Thymus (tissue), 11 donors: ENCODE measurements around the gene ROBO2. TPM values are rescaled to one million over a fixed set of nuclear protein-coding genes. Genes with fewer than 3 reads are reported as not detected.

Experiments used
- DNase-seq, 9 donors: peaks; one replicate each; pipeline ENCODE4 v3.0.0-alpha.2; 2013; ENCODE audit warnings: low spot score in 9 of 9, low read depth in 6 of 9, missing footprints in 1 of 9
- H3K27ac ChIP-seq, 2 donors: one replicate each; pipeline ENCODE4 v1.5.1; 2013; ENCODE audit warnings: control low read depth in 1 of 2, low read depth in 1 of 2, low read length in 1 of 2, mild to moderate bottlenecking in 1 of 2, moderate library complexity in 1 of 2
- H3K27me3 ChIP-seq, 2 donors: one replicate each; pipeline ENCODE4 v1.5.1; 2013; ENCODE audit warnings: low read length in 1 of 2; ENCODE audit not compliant: control insufficient read depth in 2 of 2, insufficient read depth in 1 of 2
- H3K36me3 ChIP-seq, 2 donors: one replicate each; pipeline ENCODE4 v1.5.1; 2013; ENCODE audit warnings: low read length in 1 of 2, mild to moderate bottlenecking in 1 of 2, moderate library complexity in 1 of 2; ENCODE audit not compliant: control insufficient read depth in 2 of 2, insufficient read depth in 2 of 2
- H3K4me1 ChIP-seq, 2 donors: one replicate each; pipeline ENCODE4 v1.5.1; 2013; ENCODE audit warnings: low read length in 2 of 2; ENCODE audit not compliant: control insufficient read depth in 2 of 2, insufficient read depth in 2 of 2
- H3K4me3 ChIP-seq, 2 donors: one replicate each; pipeline ENCODE4 v1.5.1; 2013; ENCODE audit warnings: low read length in 2 of 2, control low read depth in 1 of 2, mild to moderate bottlenecking in 1 of 2
- H3K9me3 ChIP-seq, 2 donors: one replicate each; pipeline ENCODE4 v1.5.1; 2013; ENCODE audit warnings: low read length in 1 of 2, mild to moderate bottlenecking in 1 of 2; ENCODE audit not compliant: control insufficient read depth in 2 of 2, insufficient read depth in 1 of 2
- WGBS: extraction: QIAGEN DNeasy Blood & Tissue Kit; methylation state at CpG from one replicate; pipeline ENCODE4 v1.1.7; 2013; 5-methylcytosine and 5-hydroxymethylcytosine counted together
- polyA plus RNA-seq: library from polyadenylated mRNA; stranded (reverse); fragments of 200-250 nt; gene quantifications from one replicate; pipeline ENCODE4 v1.2.3, GENCODE V29; 2013
- total RNA-seq: library from RNA; stranded (reverse); fragments of 120-200 nt; gene quantifications from one replicate; pipeline ENCODE4 v1.2.4, GENCODE V29; 2013
- donor health status: healthy.

ROBO2 gene
- total and polyA plus RNA-seq, 2 donors: 2.6 to 9.3 TPM

DNA sequence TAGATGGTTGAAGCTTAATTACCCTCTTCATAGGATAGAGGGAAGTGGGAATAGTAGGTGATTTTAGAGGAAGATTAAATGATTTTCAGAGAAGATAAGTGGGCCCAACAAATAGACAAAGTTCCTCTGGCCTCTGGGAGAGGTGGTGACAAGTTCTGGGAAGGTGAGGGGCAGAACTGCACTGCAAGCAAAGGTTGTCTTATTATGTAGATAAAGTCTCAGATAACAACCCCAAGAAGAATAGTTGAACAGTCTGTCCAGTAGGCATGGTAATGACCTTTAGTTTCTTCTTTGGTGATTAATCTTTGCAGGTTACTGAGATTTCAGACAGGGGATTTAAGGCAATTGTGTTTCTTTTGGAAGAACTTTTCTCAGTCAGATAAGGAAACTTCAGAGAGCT lies 439.1 kb downstream of the ROBO2 start:
- Histone ChIP-seq H3K4me3 (no peak overlapping the region), H3K27ac (no peak overlapping the region), H3K4me1 (no peaks in the 10 kb centered on the region), H3K9me3 (peaks cover 0 to 3% of the 10 kb centered on the region in 2 donors), H3K36me3 (no peaks in the 10 kb centered on the region), H3K27me3 (no peaks in the 10 kb centered on the region)
- no peak for DNase-seq

DNA sequence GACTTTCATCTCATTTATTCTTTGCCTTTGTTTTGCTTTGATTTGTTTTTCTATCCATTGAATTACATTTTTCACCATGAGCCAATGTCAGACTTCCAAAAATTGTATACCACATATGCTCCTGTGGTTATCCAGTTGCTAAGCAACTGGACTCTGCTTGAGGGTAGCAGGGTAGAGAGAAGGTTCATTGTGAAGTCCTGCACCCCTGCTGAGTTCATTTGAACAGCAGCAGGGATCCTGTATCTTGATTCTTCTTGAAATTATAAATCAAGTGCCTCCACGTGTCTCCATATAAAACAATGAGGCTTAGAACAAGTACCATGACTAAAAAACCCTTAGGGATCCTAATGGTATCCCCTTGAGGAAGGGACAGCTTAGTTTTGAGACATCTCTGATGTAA lies 449.3 kb downstream of the ROBO2 start:
- WGBS: 62% methylated on average over 1 of the region's 1 CpG
- Histone ChIP-seq H3K4me3 (no peak overlapping the region), H3K27me3 (no peaks in the 10 kb centered on the region), H3K36me3 (no peaks in the 10 kb centered on the region), H3K9me3 (no peaks in the 10 kb centered on the region), H3K27ac (no peak overlapping the region), H3K4me1 (no peaks in the 10 kb centered on the region)
- no peak for DNase-seq

DNA sequence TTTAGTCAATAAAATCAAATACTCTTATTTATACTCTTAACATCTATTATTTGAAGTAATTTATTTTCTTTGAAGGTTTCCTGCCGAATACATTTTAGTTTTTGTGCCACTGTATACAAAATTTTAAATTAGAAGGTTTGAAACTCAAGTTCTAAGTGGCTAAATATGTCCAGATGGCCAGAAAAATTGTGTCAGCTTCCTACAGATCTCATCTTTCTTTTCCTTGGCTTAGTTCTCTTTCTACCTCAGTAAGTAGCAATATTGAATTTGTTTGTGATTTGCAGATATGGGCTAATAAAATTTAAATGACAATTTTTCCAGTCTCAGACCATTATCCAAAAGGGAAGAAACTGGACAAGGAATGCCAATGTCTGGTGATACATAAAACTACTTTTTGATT lies 452.1 kb downstream of the ROBO2 start:
- H3K27ac ChIP-seq: no peak overlapping the region
- H3K36me3 ChIP-seq: no peaks in the 10 kb centered on the region
- 69% methylated on average over 1 of the region's 1 CpG for WGBS
- no peak for DNase-seq
- no peak overlapping the region for H3K4me3 ChIP-seq
- no peaks in the 10 kb centered on the region for H3K27me3 ChIP-seq
- H3K4me1 ChIP-seq: no peaks in the 10 kb centered on the region
- H3K9me3 ChIP-seq: no peaks in the 10 kb centered on the region

DNA sequence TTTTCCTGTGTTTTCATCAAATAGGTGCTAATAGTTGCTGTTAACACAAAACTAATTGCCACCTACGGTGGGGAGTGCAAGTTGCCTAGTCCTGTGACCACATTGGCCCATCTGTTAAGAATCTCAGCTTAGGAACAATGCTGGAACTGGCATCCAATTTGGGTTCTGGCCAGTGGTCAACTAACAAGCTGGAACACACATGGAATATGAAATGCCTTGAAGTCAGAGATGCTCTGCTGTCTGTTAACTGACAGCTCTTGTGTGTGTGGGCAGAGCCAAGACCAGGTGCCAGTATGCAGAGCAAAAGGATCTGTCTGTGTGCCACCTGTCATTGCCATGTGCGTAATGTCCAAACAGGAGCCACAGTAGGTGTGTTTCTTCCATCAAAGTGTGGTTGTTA lies 460.8 kb downstream of the ROBO2 start:
- Histone ChIP-seq H3K36me3 (no peaks in the 10 kb centered on the region), H3K4me1 (no peaks in the 10 kb centered on the region), H3K27ac (no peak overlapping the region), H3K27me3 (no peaks in the 10 kb centered on the region), H3K4me3 (no peak overlapping the region), H3K9me3 (no peaks in the 10 kb centered on the region)
- no peak for DNase-seq
- WGBS: 59% methylated on average over 2 of the region's 2 CpGs

DNA sequence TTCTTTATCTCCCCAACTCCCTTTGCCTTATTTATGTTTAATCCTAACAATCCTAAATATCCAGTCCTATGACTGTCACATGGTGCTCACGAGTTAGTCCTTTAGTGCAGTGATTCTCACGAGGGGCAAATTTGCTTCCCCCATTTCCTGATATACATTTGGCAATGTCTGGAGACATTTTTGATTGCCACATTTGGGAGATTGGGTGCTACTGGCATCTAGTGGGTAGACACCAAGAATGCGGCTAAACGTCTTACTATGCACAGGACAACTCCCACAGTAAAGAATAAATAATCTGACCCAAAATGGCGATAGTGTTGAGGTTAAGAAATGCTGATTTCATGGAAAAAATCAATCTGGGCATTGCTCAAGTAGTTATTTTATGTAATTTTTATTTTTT lies 466.5 kb downstream of the ROBO2 start:
- Histone ChIP-seq H3K4me1 (no peaks in the 10 kb centered on the region), H3K27me3 (no peaks in the 10 kb centered on the region), H3K9me3 (no peaks in the 10 kb centered on the region), H3K36me3 (no peaks in the 10 kb centered on the region), H3K27ac (no peak overlapping the region), H3K4me3 (no peak overlapping the region)
- 90% methylated on average over 5 of the region's 5 CpGs for WGBS
- DNase-seq: no peak

DNA sequence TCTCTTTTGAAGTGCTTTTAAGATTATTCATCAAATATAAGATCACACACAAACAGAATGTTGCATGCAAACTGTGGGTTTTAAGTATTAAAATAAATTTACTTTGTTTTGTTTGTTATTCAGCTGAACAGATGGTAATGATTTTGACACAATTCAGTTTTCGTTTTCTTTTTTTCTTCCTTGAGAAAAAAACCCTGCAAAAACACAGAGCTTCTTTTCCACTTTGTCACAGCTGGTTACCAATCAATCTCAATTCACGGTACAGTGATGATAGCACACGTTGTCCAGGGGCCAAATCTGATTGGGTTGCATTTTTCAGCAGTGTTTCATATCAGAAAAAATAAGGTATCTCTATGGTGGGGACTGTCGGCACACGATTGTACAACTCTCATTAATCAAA lies 473.6 kb downstream of the ROBO2 start:
- no peaks in the 10 kb centered on the region for H3K27me3 ChIP-seq
- WGBS: 71% methylated on average over 5 of the region's 5 CpGs
- H3K36me3 ChIP-seq: no peaks in the 10 kb centered on the region
- no peaks in the 10 kb centered on the region for H3K9me3 ChIP-seq
- no peak overlapping the region for H3K27ac ChIP-seq
- DNase-seq: no peak
- H3K4me3 ChIP-seq: no peak overlapping the region
- H3K4me1 ChIP-seq: no peaks in the 10 kb centered on the region

DNA sequence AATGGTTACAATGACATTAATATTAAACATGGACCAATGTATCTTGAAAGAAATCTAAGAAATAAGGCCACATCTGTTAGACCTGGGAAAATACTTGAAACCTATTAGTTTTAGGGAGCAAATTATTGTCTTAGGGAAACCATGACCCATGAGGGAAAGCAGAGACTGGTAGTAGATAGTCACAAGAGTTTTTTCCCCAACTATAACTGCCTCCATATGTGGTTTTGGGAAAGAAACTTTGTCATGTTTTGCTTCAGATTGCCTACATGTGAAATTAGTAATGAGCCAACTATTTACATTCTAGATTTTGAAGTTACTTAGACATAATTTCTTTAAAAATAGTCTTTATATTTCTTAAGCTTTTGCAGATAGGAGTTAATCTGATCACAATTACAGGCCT lies 474.9 kb downstream of the ROBO2 start:
- H3K27me3 ChIP-seq: no peaks in the 10 kb centered on the region
- H3K4me3 ChIP-seq: no peak overlapping the region
- H3K4me1 ChIP-seq: no peaks in the 10 kb centered on the region
- DNase-seq: no peak
- no peak overlapping the region for H3K27ac ChIP-seq
- H3K36me3 ChIP-seq: no peaks in the 10 kb centered on the region
- no peaks in the 10 kb centered on the region for H3K9me3 ChIP-seq

DNA sequence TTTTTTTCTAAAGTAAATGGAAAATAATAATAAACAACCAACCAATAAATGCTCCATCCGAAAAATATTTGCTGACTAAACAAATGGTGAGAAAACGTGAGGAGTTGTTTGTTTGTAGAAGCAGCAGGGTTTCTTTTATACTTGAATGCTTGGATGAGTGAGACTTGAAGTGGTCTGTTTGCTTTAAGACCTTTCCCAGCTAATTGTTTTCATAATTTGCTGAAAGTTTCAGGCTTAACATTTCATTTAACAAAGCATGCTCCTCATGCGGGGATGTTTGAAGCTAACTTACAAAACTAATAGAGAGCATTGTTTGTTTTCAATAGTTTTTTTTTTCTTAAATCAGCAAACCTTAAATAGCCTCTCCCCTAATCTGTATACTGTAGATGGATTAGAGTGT lies 484.6 kb downstream of the ROBO2 start:
- H3K27me3 ChIP-seq: no peaks in the 10 kb centered on the region
- 69% methylated on average over 3 of the region's 3 CpGs for WGBS
- H3K4me3 ChIP-seq: no peak overlapping the region
- no peaks in the 10 kb centered on the region for H3K9me3 ChIP-seq
- DNase-seq: no peak
- H3K4me1 ChIP-seq: no peaks in the 10 kb centered on the region
- no peak overlapping the region for H3K27ac ChIP-seq
- H3K36me3 ChIP-seq: no peaks in the 10 kb centered on the region

DNA sequence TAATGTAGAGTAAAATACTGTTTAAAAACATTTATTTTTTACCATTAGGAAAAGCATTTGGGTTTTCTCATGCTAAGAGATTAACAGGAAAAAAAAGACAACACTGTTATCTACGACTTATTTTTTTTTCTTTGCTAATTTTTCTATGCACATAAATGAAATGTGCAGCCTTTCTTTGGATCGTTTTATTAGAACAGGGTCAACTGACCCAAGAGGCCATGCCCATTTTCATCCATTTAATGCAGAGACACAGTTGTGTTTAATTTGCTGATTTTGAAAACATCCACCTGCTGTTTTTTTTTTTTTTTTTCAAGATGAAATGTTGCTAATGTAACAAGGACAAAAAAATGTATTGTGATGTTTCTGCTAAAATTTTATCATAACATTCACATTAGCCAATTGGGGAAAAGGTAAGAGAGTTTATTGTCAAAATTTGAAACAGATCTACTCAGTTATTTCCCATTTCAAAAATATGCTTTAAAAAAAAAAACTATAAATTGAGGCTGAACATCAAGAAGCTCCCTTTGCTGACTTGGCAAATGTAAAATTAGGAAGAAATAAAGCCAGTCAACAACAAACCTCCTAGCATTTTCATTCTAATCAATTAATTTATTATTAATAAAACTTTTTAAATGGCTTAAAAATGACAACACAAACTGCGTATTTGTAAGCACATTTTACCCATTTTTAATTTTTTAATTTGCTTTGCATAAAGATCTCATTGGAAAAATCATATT lies 485.2 kb downstream of the ROBO2 start:
- Histone ChIP-seq H3K27me3 (no peaks in the 10 kb centered on the region), H3K4me3 (no peak overlapping the region), H3K27ac (no peak overlapping the region), H3K4me1 (no peaks in the 10 kb centered on the region), H3K36me3 (no peaks in the 10 kb centered on the region), H3K9me3 (no peaks in the 10 kb centered on the region)
- WGBS: 83% methylated on average over 3 of the region's 3 CpGs
- no peak for DNase-seq
